Measurements from ENCODE around the gene ARHGAP10.

DNA sequence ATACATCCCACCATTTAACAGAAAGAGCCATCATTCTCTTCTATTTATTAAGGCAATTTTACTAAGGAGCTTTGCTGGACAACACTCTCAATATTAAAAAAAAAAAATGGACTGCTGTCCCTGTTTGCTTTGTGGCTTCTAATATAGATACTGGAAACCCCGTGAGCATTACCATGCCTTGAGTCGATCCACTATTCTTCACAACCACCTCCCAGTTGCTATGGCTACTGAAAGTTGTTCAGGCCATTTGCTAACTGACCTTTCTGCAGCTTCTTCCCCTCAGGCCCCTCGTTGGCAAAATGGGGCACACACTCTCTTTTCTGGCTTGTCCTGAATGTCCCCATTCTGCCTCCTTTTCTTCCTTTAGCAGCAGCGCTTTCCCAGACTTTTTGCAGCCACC is 369.9 kb downstream of the ARHGAP10 start:
- TF ChIP-seq, protein P1, sequence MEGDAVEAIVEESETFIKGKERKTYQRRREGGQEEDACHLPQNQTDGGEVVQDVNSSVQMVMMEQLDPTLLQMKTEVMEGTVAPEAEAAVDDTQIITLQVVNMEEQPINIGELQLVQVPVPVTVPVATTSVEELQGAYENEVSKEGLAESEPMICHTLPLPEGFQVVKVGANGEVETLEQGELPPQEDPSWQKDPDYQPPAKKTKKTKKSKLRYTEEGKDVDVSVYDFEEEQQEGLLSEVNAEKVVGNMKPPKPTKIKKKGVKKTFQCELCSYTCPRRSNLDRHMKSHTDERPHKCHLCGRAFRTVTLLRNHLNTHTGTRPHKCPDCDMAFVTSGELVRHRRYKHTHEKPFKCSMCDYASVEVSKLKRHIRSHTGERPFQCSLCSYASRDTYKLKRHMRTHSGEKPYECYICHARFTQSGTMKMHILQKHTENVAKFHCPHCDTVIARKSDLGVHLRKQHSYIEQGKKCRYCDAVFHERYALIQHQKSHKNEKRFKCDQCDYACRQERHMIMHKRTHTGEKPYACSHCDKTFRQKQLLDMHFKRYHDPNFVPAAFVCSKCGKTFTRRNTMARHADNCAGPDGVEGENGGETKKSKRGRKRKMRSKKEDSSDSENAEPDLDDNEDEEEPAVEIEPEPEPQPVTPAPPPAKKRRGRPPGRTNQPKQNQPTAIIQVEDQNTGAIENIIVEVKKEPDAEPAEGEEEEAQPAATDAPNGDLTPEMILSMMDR (IDR thresholded peaks at IDR 0.05; ENCODE audit: insufficient read depth, low read depth, low read length) = no peak
- TF ChIP-seq EZH2 (IDR thresholded peaks at IDR 0.05; ENCODE audit: insufficient read depth, low read length) = no peak

Data from astrocyte (in vitro differentiated cells and primary cell).